DMS 273 (cell line): Measurements from ENCODE around the gene PTPRB.

Experiments
- DNase-seq: peaks from one replicate; lab custom pipeline; 2025; ENCODE audit not compliant: unreplicated experiment; lab: John Stamatoyannopoulos, UW

Gene PTPRB

DNA sequence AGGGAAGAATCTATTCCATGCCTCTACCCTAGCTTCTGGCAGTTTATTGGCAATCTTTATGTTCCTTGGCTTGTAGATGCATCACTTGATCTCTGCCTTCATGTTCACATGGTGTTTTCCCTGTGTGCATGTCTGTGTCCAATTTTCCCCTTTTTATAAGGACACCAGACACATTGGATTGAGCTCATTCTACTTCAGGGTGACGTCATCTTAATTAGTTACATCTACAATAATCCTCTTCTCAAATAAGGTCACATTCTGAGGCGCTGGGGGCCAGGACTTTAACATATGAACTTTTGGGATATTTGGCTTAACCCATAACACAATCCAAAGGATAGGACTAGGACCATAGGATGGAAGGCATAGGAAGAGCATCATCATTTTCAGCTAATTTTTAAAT, 169.8 kb downstream of the PTPRB start:
- no peak for DNase-seq

GRCh38 chr12:70466753-70467152, 170.5 kb downstream of the PTPRB start:
- no peak for DNase-seq
